ENCODE data around the gene DISP2. TPM values are rescaled to one million over a fixed set of nuclear protein-coding genes. Genes with fewer than 3 reads are reported as not detected.

DISP2 gene
- total and polyA plus RNA-seq, 2 of the 8 experiments (the other 6 are each of a cell fraction or from before 2014, with no cell fraction given): 0.45 to 1.2 TPM

DNA sequence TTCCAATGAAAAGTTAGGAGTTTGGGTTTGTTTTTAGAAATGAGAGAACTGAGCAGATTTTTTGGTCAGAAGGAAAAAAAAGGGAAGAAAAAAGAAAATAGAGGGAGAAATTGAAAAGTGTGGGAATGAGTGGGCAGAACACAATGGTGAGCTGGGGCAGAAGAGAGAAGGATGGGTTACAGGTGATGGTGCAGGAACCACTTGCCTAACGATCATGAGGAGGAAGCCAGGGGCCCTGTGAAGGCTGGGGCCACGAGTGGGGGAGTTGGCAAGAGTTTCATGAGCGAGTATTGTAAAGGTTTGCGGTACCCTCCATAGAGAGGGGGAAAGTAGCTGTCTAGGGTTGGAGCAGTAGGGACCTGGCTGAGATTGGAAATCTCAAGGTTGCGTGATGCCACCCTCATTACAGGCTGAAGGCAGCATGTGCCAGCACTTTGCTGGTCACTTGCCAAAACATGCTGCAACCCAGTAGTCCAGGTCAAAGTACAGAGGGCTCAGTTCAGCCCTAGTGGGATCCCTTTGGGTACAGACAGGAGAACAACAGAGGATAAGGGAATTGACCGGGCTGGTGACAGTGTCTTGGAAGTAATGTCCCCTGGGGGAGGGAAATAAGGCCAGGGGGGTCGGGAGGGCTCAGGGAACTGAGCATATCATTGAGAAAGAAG is 54.2 kb downstream of the DISP2 start:
- DNase-seq (ENCODE audit: low read depth in 1 of 2, low spot score in 2 of 2): no peak
- H2BK12ac ChIP-seq (ENCODE audit: low read depth, low read length): no peak overlapping the region
- H3K4me2 ChIP-seq (ENCODE audit: insufficient read depth in 1 of 2, low read depth in 2 of 2, low read length in 2 of 2): no peak overlapping the region
- CTCF ChIA-PET (ENCODE audit: partially characterized antibody): interaction anchor here (4.3 to 16.2 kb wide), 3 partner anchors 9 to 72 kb away, joined by 17 to 184 read pairs (median 27); partner anchors contain the start of gene CCDC9B
- no peak overlapping the region for H3K27ac ChIP-seq (ENCODE audit: low read depth, low read length)
- no peak overlapping the region for H2BK15ac ChIP-seq (ENCODE audit: low read length)
- peaks cover 0 to 10% of the 10 kb centered on the region in 2 experiments for H4K20me1 ChIP-seq (replicated peaks in 1 of 2; ENCODE audit: control insufficient read depth in 1 of 2, insufficient read depth in 2 of 2, low read length in 2 of 2)
- H2BK5ac ChIP-seq (ENCODE audit: low read depth, low read length): no peak overlapping the region
- H3K79me2 ChIP-seq (ENCODE audit: control insufficient read depth in 1 of 2, insufficient read depth in 2 of 2, low read length in 2 of 2): peaks cover 0 to 9% of the 10 kb centered on the region in 2 experiments; a peak in 2 of 4 replicates
- H2AK5ac ChIP-seq (ENCODE audit: low read depth, low read length): no peak overlapping the region
- no peak overlapping the region for H3K18ac ChIP-seq (ENCODE audit: extremely low read depth, low read length)
- no peak overlapping the region for H4K91ac ChIP-seq (replicated peaks; ENCODE audit: insufficient read length, low read length)
- no peaks in the 10 kb centered on the region for H3K23me2 ChIP-seq (ENCODE audit: low read depth, low read length)
- no peak overlapping the region for H2BK20ac ChIP-seq (ENCODE audit: low read length)
- H3K36me3 ChIP-seq (ENCODE audit: control insufficient read depth in 2 of 4, insufficient read depth in 4 of 4, low read length in 3 of 4): peaks cover 40 to 87% (median 75%) of the 10 kb centered on the region in 4 experiments
- H3K14ac ChIP-seq (ENCODE audit: insufficient read length): no peak overlapping the region
- H2BK120ac ChIP-seq (replicated peaks; ENCODE audit: low read depth, low read length): no peak overlapping the region
- H3K4me3 ChIP-seq (ENCODE audit: extremely low read depth in 1 of 4, insufficient read depth in 2 of 4, low read depth in 3 of 4, low read length in 4 of 4): no peak overlapping the region
- H4K8ac ChIP-seq (ENCODE audit: extremely low read depth, insufficient read depth, low read length): no peak overlapping the region
- H4K5ac ChIP-seq (ENCODE audit: insufficient read length, low read depth, low read length): no peak overlapping the region
- POLR2A ChIA-PET (ENCODE audit: partially characterized antibody): interaction anchor here (0.8 to 1.5 kb wide), 5 partner anchors 9 to 42 kb away, joined by 3 to 5 read pairs (median 3); partner anchors contain the start of gene KNSTRN
- no peaks in the 10 kb centered on the region for H3K9me3 ChIP-seq (ENCODE audit: insufficient read depth in 2 of 2, low read depth in 1 of 2, low read length in 1 of 2)
- no peak for FAIRE-seq
- no peak overlapping the region for H3K9ac ChIP-seq (replicated peaks in 1 of 4; ENCODE audit: extremely low read depth in 1 of 4, low read depth in 3 of 4, low read length in 3 of 4)
- no peak overlapping the region for H2AFZ ChIP-seq (ENCODE audit: low read length)
- H3K27me3 ChIP-seq (replicated peaks in 1 of 4; ENCODE audit: control insufficient read depth in 3 of 4, extremely low read depth in 1 of 4, insufficient read depth in 3 of 4, low read length in 3 of 4): no peaks in the 10 kb centered on the region
- H3K4ac ChIP-seq (replicated peaks; ENCODE audit: insufficient read length, low read depth, low read length): no peak overlapping the region
- no peak overlapping the region for H3K23ac ChIP-seq (ENCODE audit: insufficient read length)
- peaks cover 3% of the 10 kb centered on the region; the same call in 1 of the 2 replicates for H3K79me1 ChIP-seq (ENCODE audit: low read depth, low read length)
- WGBS, 2 experiments (ENCODE audit: extremely low coverage in 1 of 2, insufficient coverage in 1 of 2, insufficient read length in 1 of 2, insufficient replicate concordance in 2 of 2, low coverage in 1 of 2, low lambda C conversion rate in 2 of 2, missing lambda C conversion rate in 1 of 2): 91% methylated on average over 7 of the region's 7 CpGs; no CpG with 5 or more reads in 1 of the 2 experiments
- H3K56ac ChIP-seq (replicated peaks; ENCODE audit: insufficient read length, low read depth, low read length): no peak overlapping the region
- peaks cover 0 to 3% (median under 1%) of the 10 kb centered on the region in 4 experiments; a peak in 1 of 7 replicates for H3K4me1 ChIP-seq (replicated peaks in 1 of 4; ENCODE audit: control insufficient read depth in 3 of 4, insufficient read depth in 4 of 4, low read length in 3 of 4)
- TF ChIP-seq, protein P1, sequence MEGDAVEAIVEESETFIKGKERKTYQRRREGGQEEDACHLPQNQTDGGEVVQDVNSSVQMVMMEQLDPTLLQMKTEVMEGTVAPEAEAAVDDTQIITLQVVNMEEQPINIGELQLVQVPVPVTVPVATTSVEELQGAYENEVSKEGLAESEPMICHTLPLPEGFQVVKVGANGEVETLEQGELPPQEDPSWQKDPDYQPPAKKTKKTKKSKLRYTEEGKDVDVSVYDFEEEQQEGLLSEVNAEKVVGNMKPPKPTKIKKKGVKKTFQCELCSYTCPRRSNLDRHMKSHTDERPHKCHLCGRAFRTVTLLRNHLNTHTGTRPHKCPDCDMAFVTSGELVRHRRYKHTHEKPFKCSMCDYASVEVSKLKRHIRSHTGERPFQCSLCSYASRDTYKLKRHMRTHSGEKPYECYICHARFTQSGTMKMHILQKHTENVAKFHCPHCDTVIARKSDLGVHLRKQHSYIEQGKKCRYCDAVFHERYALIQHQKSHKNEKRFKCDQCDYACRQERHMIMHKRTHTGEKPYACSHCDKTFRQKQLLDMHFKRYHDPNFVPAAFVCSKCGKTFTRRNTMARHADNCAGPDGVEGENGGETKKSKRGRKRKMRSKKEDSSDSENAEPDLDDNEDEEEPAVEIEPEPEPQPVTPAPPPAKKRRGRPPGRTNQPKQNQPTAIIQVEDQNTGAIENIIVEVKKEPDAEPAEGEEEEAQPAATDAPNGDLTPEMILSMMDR (IDR thresholded peaks at IDR 0.05; ENCODE audit: control extremely low read depth in 1 of 3, insufficient read depth in 1 of 3, low read depth in 1 of 3, low read length in 3 of 3): no peak
- TF ChIP-seq TAF7 (optimal IDR thresholded peaks at IDR 0.05; ENCODE audit: borderline replicate concordance, low read depth, low read length) (no peak), MAFK (IDR thresholded peaks at IDR 0.05; ENCODE audit: low read depth, low read length) (no peak), GABPA (IDR thresholded peaks at IDR 0.05; ENCODE audit: borderline replicate concordance, insufficient read depth, low read length) (no peak), RXRA (IDR thresholded peaks at IDR 0.05; ENCODE audit: insufficient read depth, low read depth, low read length) (no peak), CEBPB (IDR thresholded peaks at IDR 0.05; ENCODE audit: low read depth, low read length) (no peak), BRCA1 (IDR thresholded peaks at IDR 0.05; ENCODE audit: low read depth, low read length) (no peak), SIN3A (conservative IDR thresholded peaks at IDR 0.05 in 1 of 2, IDR thresholded peaks at IDR 0.05 in 1 of 2; ENCODE audit: low read depth in 1 of 2, low read length in 2 of 2) (no peak)
- TF ChIP-seq, protein P2, sequence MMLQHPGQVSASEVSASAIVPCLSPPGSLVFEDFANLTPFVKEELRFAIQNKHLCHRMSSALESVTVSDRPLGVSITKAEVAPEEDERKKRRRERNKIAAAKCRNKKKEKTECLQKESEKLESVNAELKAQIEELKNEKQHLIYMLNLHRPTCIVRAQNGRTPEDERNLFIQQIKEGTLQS (IDR thresholded peaks at IDR 0.05; ENCODE audit: insufficient read depth, low read depth, low read length): no peak

Measured in H1 (cell line).